H1 (cell line): ENCODE measurements around the gene SEMA7A. TPM values are rescaled to one million over a fixed set of nuclear protein-coding genes. Genes with fewer than 3 reads are reported as not detected.
A peak's percentile ranks its signal among the peaks of the same experiment; 100 is the strongest.

Source experiments
- CTCF ChIA-PET: fragments of 300-600 bp; sonication (Branson Sonifier 250); formaldehyde crosslinking; loops from one replicate; lab custom pipeline; 2021; ENCODE audit not compliant: partially characterized antibody; lab: Charles Lee
- POLR2A ChIA-PET: fragments of 300-600 bp; sonication (Branson Sonifier 250); formaldehyde crosslinking; loops from one replicate; lab custom pipeline; 2021; ENCODE audit warnings: inconsistent platforms; ENCODE audit not compliant: partially characterized antibody; lab: Charles Lee
- DNase-seq, 2 experiments: peaks; one replicate each; pipeline versions ENCODE4 v3.0.0 to v3.0.0-alpha.2; 2010 to 2022; ENCODE audit warnings: low spot score in 2 of 2, low read depth in 1 of 2, mixed read lengths in 1 of 2
- FAIRE-seq: peaks from 2 replicates; lab custom pipeline; 2011; peaks lifted over from hg19 to GRCh38; lab: Jason Lieb, UNC
- H2AFZ ChIP-seq: 2 replicates; pipeline ENCODE4 v1.8.1; 2012; ENCODE audit warnings: low read length, inconsistent platforms
- H2AK5ac ChIP-seq: 2 replicates; pipeline ENCODE4 v1.6.1; 2013; ENCODE audit warnings: low read depth, low read length
- H2BK120ac ChIP-seq: replicated peaks from 2 replicates; pipeline ENCODE3; 2013; ENCODE audit warnings: low read depth, low read length, inconsistent platforms
- H2BK12ac ChIP-seq: 2 replicates; pipeline ENCODE4 v1.6.1; 2013; ENCODE audit warnings: low read depth, low read length
- H2BK15ac ChIP-seq: 2 replicates; pipeline ENCODE4 v1.6.1; 2013; ENCODE audit warnings: low read length
- H2BK20ac ChIP-seq: 2 replicates; pipeline ENCODE4 v1.6.1; 2013; ENCODE audit warnings: low read length
- H2BK5ac ChIP-seq: 2 replicates; pipeline ENCODE4 v1.6.1; 2013; ENCODE audit warnings: low read depth, low read length
- H3K14ac ChIP-seq: 2 replicates; pipeline ENCODE4 v1.6.1; 2013; ENCODE audit warnings: inconsistent platforms; ENCODE audit not compliant: insufficient read length
- H3K18ac ChIP-seq: 2 replicates; pipeline ENCODE4 v1.6.1; 2013; ENCODE audit warnings: low read length; ENCODE audit errors: extremely low read depth
- H3K23ac ChIP-seq: 2 replicates; pipeline ENCODE4 v1.6.1; 2013; ENCODE audit warnings: inconsistent platforms; ENCODE audit not compliant: insufficient read length
- H3K23me2 ChIP-seq: 2 replicates; pipeline ENCODE4 v1.6.1; 2013; ENCODE audit warnings: low read depth, low read length
- H3K27ac ChIP-seq: 2 replicates; pipeline ENCODE4 v1.6.1; 2011; ENCODE audit warnings: low read depth, low read length, inconsistent platforms
- H3K27me3 ChIP-seq, 4 experiments: replicated peaks in 1 of 4; 1 replicate in 1 of 4; 2 replicates in 3 of 4; pipeline versions ENCODE4 v1.6.1 to v1.8.1; 2011 to 2013; ENCODE audit warnings: low read length in 3 of 4, mild to moderate bottlenecking in 3 of 4, inconsistent platforms in 2 of 4, mixed read lengths in 2 of 4, moderate library complexity in 1 of 4; ENCODE audit not compliant: control insufficient read depth in 3 of 4, insufficient read depth in 3 of 4; ENCODE audit errors: extremely low read depth in 1 of 4
- H3K36me3 ChIP-seq, 4 experiments: 2 replicates each; pipeline versions ENCODE4 v1.6.1 to v1.8.1; 2011 to 2013; ENCODE audit warnings: mild to moderate bottlenecking in 4 of 4, low read length in 3 of 4, moderate library complexity in 2 of 4, control low read depth in 1 of 4, inconsistent platforms in 1 of 4; ENCODE audit not compliant: insufficient read depth in 4 of 4, control insufficient read depth in 2 of 4
- H3K4ac ChIP-seq: replicated peaks from 2 replicates; pipeline ENCODE3; 2013; ENCODE audit warnings: low read length, low read depth, mixed read lengths, inconsistent platforms; ENCODE audit not compliant: insufficient read length
- H3K4me1 ChIP-seq, 4 experiments: replicated peaks in 1 of 4; 1 replicate in 1 of 4; 2 replicates in 3 of 4; pipeline versions ENCODE4 v1.6.1 to v1.8.1; 2011 to 2013; ENCODE audit warnings: low read length in 3 of 4, inconsistent platforms in 2 of 4, mixed read lengths in 1 of 4; ENCODE audit not compliant: insufficient read depth in 4 of 4, control insufficient read depth in 3 of 4
- H3K4me2 ChIP-seq, 2 experiments: 2 replicates each; pipeline versions ENCODE4 v1.6.1 to v1.8.1; 2011 to 2013; ENCODE audit warnings: low read depth in 2 of 2, low read length in 2 of 2, control low read depth in 1 of 2, inconsistent platforms in 1 of 2, mild to moderate bottlenecking in 1 of 2; ENCODE audit not compliant: insufficient read depth in 1 of 2
- H3K4me3 ChIP-seq, 4 experiments: fragments of 200-600, 300-600 bp in 1 of 4; sonication (generic), shearing (Covaris generic), sonication (Bioruptor Twin) in 1 of 4; 2 replicates each; pipeline versions ENCODE4 v1.5.1 to v1.8.1; 2011 to 2016; ENCODE audit warnings: low read length in 4 of 4, low read depth in 3 of 4, control low read depth in 2 of 4, inconsistent platforms in 2 of 4, mild to moderate bottlenecking in 2 of 4, mixed read lengths in 1 of 4, moderate library complexity in 1 of 4; ENCODE audit not compliant: insufficient read depth in 2 of 4; ENCODE audit errors: extremely low read depth in 1 of 4
- H3K56ac ChIP-seq: replicated peaks from 2 replicates; pipeline ENCODE3; 2013; ENCODE audit warnings: low read depth, mild to moderate bottlenecking, mixed read lengths, low read length, inconsistent platforms; ENCODE audit not compliant: insufficient read length
- H3K79me1 ChIP-seq: 2 replicates; pipeline ENCODE4 v1.6.1; 2013; ENCODE audit warnings: low read depth, low read length, control low read depth
- H3K79me2 ChIP-seq, 2 experiments: 2 replicates each; pipeline versions ENCODE4 v1.6.1 to v1.8.1; 2012 to 2013; ENCODE audit warnings: low read length in 2 of 2, mild to moderate bottlenecking in 2 of 2, inconsistent platforms in 1 of 2; ENCODE audit not compliant: insufficient read depth in 2 of 2, control insufficient read depth in 1 of 2
- H3K9ac ChIP-seq, 4 experiments: replicated peaks in 1 of 4; 1 replicate in 1 of 4; 2 replicates in 3 of 4; pipeline versions ENCODE4 v1.6.1 to v1.8.1; 2011 to 2013; ENCODE audit warnings: low read depth in 3 of 4, low read length in 3 of 4, control low read depth in 2 of 4, mild to moderate bottlenecking in 2 of 4, moderate library complexity in 2 of 4, inconsistent platforms in 1 of 4; ENCODE audit errors: extremely low read depth in 1 of 4
- H3K9me3 ChIP-seq, 2 experiments: 2 replicates each; pipeline versions ENCODE4 v1.6.1 to v1.8.1; 2012 to 2013; ENCODE audit warnings: mild to moderate bottlenecking in 2 of 2, moderate library complexity in 2 of 2, control low read depth in 1 of 2, inconsistent platforms in 1 of 2, low read depth in 1 of 2, low read length in 1 of 2, mixed read lengths in 1 of 2; ENCODE audit not compliant: insufficient read depth in 2 of 2
- H4K20me1 ChIP-seq, 2 experiments: replicated peaks in 1 of 2; 2 replicates each; pipeline versions ENCODE3 to v1.8.1; 2011 to 2013; ENCODE audit warnings: inconsistent platforms in 2 of 2, low read length in 2 of 2, mild to moderate bottlenecking in 1 of 2; ENCODE audit not compliant: insufficient read depth in 2 of 2, control insufficient read depth in 1 of 2
- H4K5ac ChIP-seq: 2 replicates; pipeline ENCODE4 v1.6.1; 2013; ENCODE audit warnings: low read length, low read depth, mixed read lengths, inconsistent platforms; ENCODE audit not compliant: insufficient read length
- H4K8ac ChIP-seq: 2 replicates; pipeline ENCODE4 v1.8.0; 2013; ENCODE audit warnings: mild to moderate bottlenecking, moderate library complexity, low read length, inconsistent platforms; ENCODE audit not compliant: insufficient read depth; ENCODE audit errors: extremely low read depth
- H4K91ac ChIP-seq: replicated peaks from 2 replicates; pipeline ENCODE3; 2013; ENCODE audit warnings: low read length, mixed read lengths, inconsistent platforms; ENCODE audit not compliant: insufficient read length
- BCL11A ChIP-seq, 2 experiments: IDR thresholded peaks; one replicate each; pipeline ENCODE4 v1.6.1; 2011; ENCODE audit warnings: low read depth in 2 of 2, low read length in 2 of 2, mild to moderate bottlenecking in 2 of 2
- EGR1 ChIP-seq: IDR thresholded peaks from 2 replicates; pipeline ENCODE4 v1.6.1; 2011; ENCODE audit warnings: low read depth, low read length, borderline replicate concordance
- GTF2F1 ChIP-seq: IDR thresholded peaks from 2 replicates; pipeline ENCODE4 v1.6.1; 2012; ENCODE audit warnings: low read depth, low read length, improper control_type of control experiment, borderline replicate concordance
- HDAC6 ChIP-seq: IDR thresholded peaks from one replicate; pipeline ENCODE4 v1.7.1; 2012; ENCODE audit warnings: low read depth, mild to moderate bottlenecking, inconsistent platforms, low read length, moderate library complexity
- NRF1 ChIP-seq: IDR thresholded peaks from 2 replicates; pipeline ENCODE4 v1.6.1; 2011; ENCODE audit warnings: mild to moderate bottlenecking, low read depth, low read length, improper control_type of control experiment
- SP1 ChIP-seq: IDR thresholded peaks from 2 replicates; pipeline ENCODE4 v1.6.1; 2011; ENCODE audit warnings: low read depth, low read length
- YY1 ChIP-seq: IDR thresholded peaks from 2 replicates; pipeline ENCODE4 v1.6.1; 2011; ENCODE audit warnings: low read depth, mild to moderate bottlenecking, low read length
- WGBS, 2 experiments: shearing (Covaris generic) in 1 of 2; methylation state at CpG; one replicate each; pipeline versions ENCODE4 v1.1.6 to v1.1.7; 2013 to 2015; ENCODE audit warnings: low lambda C conversion rate in 2 of 2, mixed read lengths in 2 of 2, inconsistent platforms in 1 of 2, low coverage in 1 of 2, missing lambda C conversion rate in 1 of 2; ENCODE audit not compliant: insufficient replicate concordance in 2 of 2, insufficient coverage in 1 of 2, insufficient read length in 1 of 2; ENCODE audit errors: extremely low coverage in 1 of 2, missing lambda C conversion rate in 1 of 2; 5-methylcytosine and 5-hydroxymethylcytosine counted together
- polyA plus RNA-seq, 7 experiments: library from polyadenylated mRNA; depleted of rRNA in 3 of 7; stranded (reverse) in 5 of 7; unstranded in 2 of 7; fragments of >200 nt in 5 of 7; fragments of 200-250 nt in 2 of 7; gene quantifications; 1 replicate in 5 of 7; 2 replicates in 1 of 7; 4 replicates in 1 of 7; pipeline versions ENCODE4 v1.2.1 to v1.2.3, GENCODE V29; 2011 to 2013; ENCODE audit warnings: missing spikeins in 2 of 7, mixed read lengths in 2 of 7
- total RNA-seq: library from RNA; stranded (reverse); fragmentation: NEBNext Ultra II Directional; extraction: Animal tissue kit (Norgen Biotek cat#: 25700); gene quantifications from 2 replicates; pipeline ENCODE4 v1.2.1, GENCODE V29; 2021
- TF ChIP-seq, protein P1 (sequence below): IDR thresholded peaks from 2 replicates; pipeline ENCODE4 v1.6.1; 2012; ENCODE audit warnings: low read length, inconsistent platforms

Gene SEMA7A
- total and polyA plus RNA-seq, 2 of the 8 experiments (the other 6 are each of a cell fraction or from before 2014, with no cell fraction given) = 10.7 to 15.0 TPM

GRCh38 chr15:74405823-74406222, 27.9 kb downstream of the SEMA7A start:
- DNase-seq (no peak), FAIRE-seq (no peak)
- no peak overlapping the region for H2AFZ ChIP-seq
- H4K91ac ChIP-seq = no peak overlapping the region
- no peak overlapping the region for H2BK20ac ChIP-seq
- H3K14ac ChIP-seq = no peak overlapping the region
- peaks cover 0 to 13% (median 5%) of the 10 kb centered on the region in 4 experiments; a peak in 5 of 7 replicates for H3K4me1 ChIP-seq
- no peak overlapping the region for H3K27ac ChIP-seq
- no peak overlapping the region for H2BK120ac ChIP-seq
- no peaks in the 10 kb centered on the region for H3K79me1 ChIP-seq
- no peaks in the 10 kb centered on the region for H3K9me3 ChIP-seq
- no peak overlapping the region for H3K9ac ChIP-seq
- peaks cover 0 to 3% of the 10 kb centered on the region in 2 experiments for H4K20me1 ChIP-seq
- no peak overlapping the region for H2BK5ac ChIP-seq
- H3K4ac ChIP-seq = no peak overlapping the region
- no peak overlapping the region for H3K4me2 ChIP-seq
- H4K5ac ChIP-seq = no peak overlapping the region
- no peak overlapping the region for H3K18ac ChIP-seq
- ChIA-PET CTCF (interaction anchor here (1.2 to 5.5 kb wide), 7 partner anchors 11 to 85 kb away, joined by 3 to 48 read pairs (median 11); no protein-coding TSS in a partner anchor), POLR2A (no interaction called here)
- no peak overlapping the region for H2AK5ac ChIP-seq
- TF ChIP-seq SP1 (no peak), YY1 (no peak), BCL11A (IDR thresholded peaks at IDR 0.05; ENCODE audit: low read depth in 2 of 2, low read length in 2 of 2) (no peak), NRF1 (no peak), GTF2F1 (no peak), EGR1 (no peak), HDAC6 (no peak)
- TF ChIP-seq, protein P1, sequence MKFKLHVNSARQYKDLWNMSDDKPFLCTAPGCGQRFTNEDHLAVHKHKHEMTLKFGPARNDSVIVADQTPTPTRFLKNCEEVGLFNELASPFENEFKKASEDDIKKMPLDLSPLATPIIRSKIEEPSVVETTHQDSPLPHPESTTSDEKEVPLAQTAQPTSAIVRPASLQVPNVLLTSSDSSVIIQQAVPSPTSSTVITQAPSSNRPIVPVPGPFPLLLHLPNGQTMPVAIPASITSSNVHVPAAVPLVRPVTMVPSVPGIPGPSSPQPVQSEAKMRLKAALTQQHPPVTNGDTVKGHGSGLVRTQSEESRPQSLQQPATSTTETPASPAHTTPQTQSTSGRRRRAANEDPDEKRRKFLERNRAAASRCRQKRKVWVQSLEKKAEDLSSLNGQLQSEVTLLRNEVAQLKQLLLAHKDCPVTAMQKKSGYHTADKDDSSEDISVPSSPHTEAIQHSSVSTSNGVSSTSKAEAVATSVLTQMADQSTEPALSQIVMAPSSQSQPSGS = no peak
- no peak overlapping the region for H3K56ac ChIP-seq
- H2BK12ac ChIP-seq = no peak overlapping the region
- H2BK15ac ChIP-seq = peak overlapping the region; percentile 93; the same call in 1 of the 2 replicates
- H3K36me3 ChIP-seq = peaks cover 0 to 6% (median 1%) of the 10 kb centered on the region in 4 experiments; a peak in 4 of 8 replicates
- H4K8ac ChIP-seq = no peak overlapping the region
- 90% methylated on average over 6 of the region's 7 CpGs; no CpG with 5 or more reads in 1 of the 2 experiments for WGBS, 2 experiments
- H3K27me3 ChIP-seq = no peaks in the 10 kb centered on the region; a peak in 2 of 7 replicates
- no peaks in the 10 kb centered on the region for H3K23me2 ChIP-seq
- H3K4me3 ChIP-seq = no peak overlapping the region
- H3K79me2 ChIP-seq = no peaks in the 10 kb centered on the region
- H3K23ac ChIP-seq = no peak overlapping the region
